Measurements from ENCODE around the gene SMC1B.

- no peak for TF ChIP-seq POLR2AphosphoS5 (IDR thresholded peaks at IDR 0.05; ENCODE audit: low read depth, low read length)
- no peak for TF ChIP-seq REST (IDR thresholded peaks at IDR 0.05; ENCODE audit: insufficient read depth in 1 of 2, low read depth in 2 of 2, low read length in 2 of 2)
Measured at GRCh38 chr22:45305456-45306075, 107.8 kb downstream of the SMC1B start.

Measured in PFSK-1 (cell line).